HG03460 (cell line): ENCODE results near the gene DEFB114.

ENCODE experiments used
- ATAC-seq: cut with Tn5 transposase; IDR thresholded peaks from one replicate; pipeline ENCODE4 v1.9.1; 2021; ENCODE audit not compliant: unreplicated experiment

The DEFB114 gene

GRCh38 chr6:49937017-49937416, 26.9 kb downstream of the DEFB114 start:
- ATAC-seq: no peak

GRCh38 chr6:49935387-49935786, 28.6 kb downstream of the DEFB114 start:
- no peak for ATAC-seq

- ATAC-seq: no peak
Measured at GRCh38 chr6:49934770-49935169, 29.2 kb downstream of the DEFB114 start.

GRCh38 chr6:49933526-49933925, 30.4 kb downstream of the DEFB114 start:
- no peak for ATAC-seq

GRCh38 chr6:49929340-49929739, 34.6 kb downstream of the DEFB114 start:
- ATAC-seq: no peak

GRCh38 chr6:49923826-49924225, 40.1 kb downstream of the DEFB114 start:
- no peak for ATAC-seq

- ATAC-seq: no peak
Measured at GRCh38 chr6:49919935-49920644, 43.9 kb downstream of the DEFB114 start.

- ATAC-seq: no peak
Measured at GRCh38 chr6:49919261-49919660, 44.7 kb downstream of the DEFB114 start.

GRCh38 chr6:49918787-49919186, 45.2 kb downstream of the DEFB114 start:
- no peak for ATAC-seq

GRCh38 chr6:49915035-49915434, 48.9 kb downstream of the DEFB114 start:
- ATAC-seq: no peak

- ATAC-seq: no peak
Measured at GRCh38 chr6:49913636-49914375, 50.2 kb downstream of the DEFB114 start.

- ATAC-seq: no peak
Measured at GRCh38 chr6:49912196-49912595, 51.8 kb downstream of the DEFB114 start.

GRCh38 chr6:49911252-49911651, 52.7 kb downstream of the DEFB114 start:
- ATAC-seq: no peak
